Activated T-helper 2 cell treated with anti-CD3 and anti-CD28 coated beads, Interferon-gamma antibody, Interleukin-2, Interleukin-4, amounts not matched to agents 10 μg/mL and 5 μg/mL and 100 μg/mL, durations not matched to agents 14 hours and 24 hours and 36 hours (primary cell): Measurements from ENCODE around the gene SAMD9L. TPM values are rescaled to one million over a fixed set of nuclear protein-coding genes. Genes with fewer than 3 reads are reported as not detected.

Experiments used
- DNase-seq: peaks from one replicate; pipeline ENCODE4 v3.0.0; 2021; ENCODE audit warnings: low spot score
- H3K27ac Mint-ChIP-seq: one replicate; pipeline ENCODE4 v1.8.0; 2021; ENCODE audit warnings: mixed read lengths
- H3K27me3 Mint-ChIP-seq: one replicate; pipeline ENCODE4 v1.8.0; 2021; ENCODE audit warnings: low read depth, mixed read lengths
- H3K36me3 Mint-ChIP-seq: one replicate; pipeline ENCODE4 v1.8.0; 2021; ENCODE audit warnings: low read depth, mixed read lengths
- H3K4me1 Mint-ChIP-seq: one replicate; pipeline ENCODE4 v1.8.0; 2021; ENCODE audit warnings: low read depth, mixed read lengths
- H3K4me3 Mint-ChIP-seq: one replicate; pipeline ENCODE4 v1.8.0; 2021; ENCODE audit warnings: low read depth, mild to moderate bottlenecking, moderate library complexity, mixed read lengths
- H3K9me3 Mint-ChIP-seq: one replicate; pipeline ENCODE4 v1.8.0; 2021; ENCODE audit warnings: mixed read lengths
- intact Hi-C: fragments of 100-400 bp; cut with micrococcal nuclease; formaldehyde crosslinking; loops from one replicate; pipeline ENCODE4 v1.15.1; 2023
- total RNA-seq: library from RNA; stranded (reverse); gene quantifications from 2 replicates; pipeline ENCODE4 v1.2.3, GENCODE V29; 2022

The SAMD9L gene
- total RNA-seq, 1 donor from 2014 or later = 15.3 TPM

DNA sequence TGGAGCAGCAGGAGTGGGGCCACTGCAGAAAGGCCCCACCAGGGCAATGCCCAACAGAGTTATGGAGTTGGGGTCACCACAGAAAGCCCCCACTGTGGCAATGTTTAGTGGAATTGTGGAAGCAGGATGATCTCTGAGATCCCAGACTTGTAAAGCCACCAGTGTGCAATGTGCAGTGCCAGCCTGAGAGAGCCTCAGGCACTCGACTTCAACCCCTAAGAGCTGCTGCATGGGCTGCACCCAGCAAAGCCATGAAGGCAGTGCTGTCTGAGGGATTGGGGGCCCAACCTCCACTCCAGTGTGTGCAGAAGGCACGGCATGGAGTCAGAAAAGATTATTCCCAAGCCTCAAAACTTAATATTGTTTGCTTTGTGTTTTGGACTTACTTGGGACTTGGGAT is 50.8 kb downstream of the SAMD9L start:
- intact Hi-C loops = no loop called here
- H3K4me1 Mint-ChIP-seq = no peaks in the 10 kb centered on the region
- H3K27ac Mint-ChIP-seq = no peak overlapping the region
- H3K27me3 Mint-ChIP-seq = peaks cover 3% of the 10 kb centered on the region
- DNase-seq = no peak
- no peak overlapping the region for H3K4me3 Mint-ChIP-seq
- peaks cover 10% of the 10 kb centered on the region for H3K36me3 Mint-ChIP-seq
- H3K9me3 Mint-ChIP-seq = peaks cover 44% of the 10 kb centered on the region

GRCh38 chr7:93092757-93093370 is 55.3 kb downstream of the SAMD9L start:
- intact Hi-C loops = loop anchor here (1.0 kb wide), 2 partner anchors 135 to 139 kb away; partner anchors contain the start of gene VPS50
- Mint-ChIP-seq H3K27me3 (peaks cover 23% of the 10 kb centered on the region), H3K9me3 (peaks cover 24% of the 10 kb centered on the region), H3K36me3 (no peaks in the 10 kb centered on the region), H3K4me3 (no peak overlapping the region), H3K27ac (no peak overlapping the region), H3K4me1 (no peaks in the 10 kb centered on the region)
- no peak for DNase-seq

Other genes with a start within 250 kb of the SAMD9L start
- 9.3 and 9.4 TPM in 2 replicates for gene SAMD9, start 30.4 kb downstream of the SAMD9L start, total RNA-seq
- gene HEPACAM2, start 78.1 kb upstream of the SAMD9L start, total RNA-seq = not detected in 2 replicates
- gene VPS50, start 84.0 kb upstream of the SAMD9L start, total RNA-seq = 14.8 and 15.6 TPM in 2 replicates